HFFc6 (cell line): ENCODE measurements around the gene CCNL1. TPM values are rescaled to one million over a fixed set of nuclear protein-coding genes. Genes with fewer than 3 reads are reported as not detected.

Experiments
- DNase-seq: peaks from one replicate; pipeline ENCODE4 v3.0.0-alpha.2; 2018
- H3K27ac Mint-ChIP-seq: 2 replicates; pipeline ENCODE4 v1.8.0; 2020; ENCODE audit warnings: mild to moderate bottlenecking, mixed read lengths
- H3K27me3 Mint-ChIP-seq: 2 replicates; pipeline ENCODE4 v1.8.0; 2021; ENCODE audit warnings: mild to moderate bottlenecking, moderate library complexity, mixed read lengths; ENCODE audit not compliant: insufficient read depth
- H3K36me3 Mint-ChIP-seq: 2 replicates; pipeline ENCODE4 v1.8.0; 2021; ENCODE audit warnings: low read depth, mixed read lengths
- H3K4me1 Mint-ChIP-seq: 2 replicates; pipeline ENCODE4 v1.8.0; 2020; ENCODE audit warnings: low read depth, mixed read lengths
- H3K4me3 Mint-ChIP-seq: 2 replicates; pipeline ENCODE4 v1.8.0; 2020; ENCODE audit warnings: mild to moderate bottlenecking, moderate library complexity, mixed read lengths
- H3K9me3 Mint-ChIP-seq: 2 replicates; pipeline ENCODE4 v1.8.0; 2020; ENCODE audit warnings: mild to moderate bottlenecking, mixed read lengths
- CTCF ChIP-seq: fragments of 200-600 bp; sonication (generic); IDR thresholded peaks from 2 replicates; pipeline ENCODE4 v1.5.0; 2021; ENCODE audit warnings: antibody characterized with exemption, mild to moderate bottlenecking
- total RNA-seq, 6 experiments: library from RNA; stranded (reverse); fragmentation: NEBNext Ultra II Directional; extraction: Animal tissue kit (Norgen Biotek cat#: 25700); gene quantifications; 2 replicates in 1 of 6; 3 replicates in 5 of 6; pipeline ENCODE4 v1.2.3, GENCODE V29; 2021

Gene CCNL1
- total RNA-seq, 6 experiments from 2014 or later = 47.4 to 74.3 (median 65.1) TPM

DNA sequence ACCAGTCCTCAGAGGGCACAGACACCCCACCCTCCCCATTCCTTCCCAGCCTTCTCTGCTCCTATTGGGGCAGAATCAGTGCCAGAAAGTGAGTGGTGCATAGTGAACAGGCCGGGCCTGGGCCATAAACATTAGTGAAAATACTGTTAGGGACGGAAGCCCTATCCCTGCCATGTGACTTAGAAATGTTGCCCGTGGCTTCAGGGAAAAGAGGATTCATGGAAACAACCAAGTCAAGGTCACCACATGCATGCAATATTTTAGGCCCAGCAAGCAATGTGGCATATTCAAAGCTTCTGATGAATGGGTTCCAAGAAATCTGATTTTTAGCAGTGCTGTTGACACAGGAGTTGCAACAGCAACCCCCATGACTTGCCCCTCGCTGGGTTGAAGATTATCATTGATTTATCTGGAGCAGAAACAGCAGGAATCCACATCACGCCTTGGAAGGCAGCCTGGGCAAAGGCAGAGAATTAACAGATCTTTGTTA, 52.3 kb downstream of the CCNL1 start:
- no peaks in the 10 kb centered on the region for H3K36me3 Mint-ChIP-seq
- H3K4me1 Mint-ChIP-seq = peaks cover 27% of the 10 kb centered on the region
- H3K4me3 Mint-ChIP-seq = no peak overlapping the region
- no peak for TF ChIP-seq CTCF
- no peak overlapping the region for H3K27ac Mint-ChIP-seq
- H3K9me3 Mint-ChIP-seq = no peaks in the 10 kb centered on the region
- DNase-seq = no peak
- peaks cover 1% of the 10 kb centered on the region; the same call in 1 of the 2 replicates for H3K27me3 Mint-ChIP-seq

DNA sequence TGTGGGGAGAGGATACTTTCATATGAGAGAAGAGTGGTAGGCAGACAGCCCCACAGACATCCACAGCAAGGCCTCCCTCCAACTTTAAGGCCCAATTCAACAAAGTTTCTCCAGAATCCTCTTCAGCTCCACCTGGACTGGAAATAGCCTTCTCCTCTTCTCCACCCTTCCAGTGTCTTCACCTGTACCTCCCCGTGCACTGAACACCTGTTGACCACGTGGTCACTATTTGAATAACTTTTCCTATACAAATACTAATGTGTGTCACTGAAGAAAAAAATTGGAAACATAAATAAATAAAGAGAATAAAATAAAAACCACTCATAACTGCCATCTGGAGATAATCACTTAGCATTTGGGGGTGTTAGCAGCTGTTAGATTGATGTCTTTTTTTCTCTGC, 52.9 kb downstream of the CCNL1 start:
- H3K4me3 Mint-ChIP-seq = no peak overlapping the region
- no peaks in the 10 kb centered on the region for H3K9me3 Mint-ChIP-seq
- peaks cover under 1% of the 10 kb centered on the region; the same call in 1 of the 2 replicates for H3K27me3 Mint-ChIP-seq
- peaks cover 27% of the 10 kb centered on the region for H3K4me1 Mint-ChIP-seq
- H3K27ac Mint-ChIP-seq = no peak overlapping the region
- no peak for TF ChIP-seq CTCF
- no peak for DNase-seq
- H3K36me3 Mint-ChIP-seq = no peaks in the 10 kb centered on the region

DNA sequence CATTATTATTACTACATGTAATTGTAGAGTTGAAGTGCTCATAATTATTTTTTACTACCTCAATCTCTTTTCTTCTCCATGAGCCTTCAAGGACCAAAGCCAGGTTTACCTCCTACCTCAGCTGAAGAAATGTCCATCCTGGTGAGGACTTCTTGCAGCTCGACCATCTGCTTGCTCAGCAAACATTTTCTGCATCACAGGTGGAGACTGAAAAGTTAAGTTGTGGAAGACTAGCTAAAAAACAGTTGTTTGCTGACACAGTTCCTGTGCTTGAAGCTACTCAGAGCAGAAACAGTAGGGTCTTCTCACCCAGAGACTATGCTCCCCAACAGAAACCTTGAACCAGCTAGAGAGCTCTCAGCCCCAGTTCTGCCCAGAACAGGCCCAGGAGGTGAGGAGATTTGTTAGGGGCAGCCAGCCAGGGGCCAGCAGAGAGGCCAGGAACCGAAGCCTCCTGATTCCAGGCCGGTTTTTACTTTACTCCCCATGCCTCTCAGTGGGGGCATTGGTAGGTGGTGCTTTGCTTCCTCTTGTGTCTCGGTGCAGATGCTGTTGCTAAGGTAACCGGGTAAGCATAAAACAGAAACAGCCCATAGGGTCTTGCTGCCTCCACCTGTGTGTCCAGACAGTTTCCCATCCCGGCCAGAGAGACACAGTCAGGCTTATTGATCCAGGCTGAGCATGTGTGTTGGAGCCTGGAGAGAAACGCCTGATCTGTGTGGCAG, 54.9 kb downstream of the CCNL1 start:
- no peak for TF ChIP-seq CTCF
- H3K27me3 Mint-ChIP-seq = peaks cover 2% of the 10 kb centered on the region; the same call in 1 of the 2 replicates
- H3K27ac Mint-ChIP-seq = no peak overlapping the region
- no peaks in the 10 kb centered on the region for H3K36me3 Mint-ChIP-seq
- H3K4me3 Mint-ChIP-seq = no peak overlapping the region
- no peaks in the 10 kb centered on the region for H3K9me3 Mint-ChIP-seq
- peaks cover 24% of the 10 kb centered on the region for H3K4me1 Mint-ChIP-seq
- DNase-seq = no peak

GRCh38 chr3:157104521-157104920, 55.4 kb downstream of the CCNL1 start:
- Mint-ChIP-seq H3K27ac (no peak overlapping the region), H3K27me3 (peaks cover 2% of the 10 kb centered on the region; the same call in 1 of the 2 replicates), H3K9me3 (no peaks in the 10 kb centered on the region), H3K36me3 (no peaks in the 10 kb centered on the region), H3K4me3 (no peak overlapping the region), H3K4me1 (peaks cover 27% of the 10 kb centered on the region)
- TF ChIP-seq CTCF = no peak
- DNase-seq = peak; percentile 51

- H3K27me3 Mint-ChIP-seq = peaks cover 2% of the 10 kb centered on the region; the same call in 1 of the 2 replicates
- no peaks in the 10 kb centered on the region for H3K9me3 Mint-ChIP-seq
- H3K36me3 Mint-ChIP-seq = no peaks in the 10 kb centered on the region
- TF ChIP-seq CTCF = no peak
- H3K4me1 Mint-ChIP-seq = peaks cover 34% of the 10 kb centered on the region
- H3K4me3 Mint-ChIP-seq = 0 out of 2 replicates have a peak overlapping the region, but pooled peaks have one; percentile 19
- DNase-seq = no peak
- H3K27ac Mint-ChIP-seq = no peak overlapping the region
These were observed 56.1 kb downstream of the CCNL1 start for GRCh38 chr3:157103860-157104259.
